HL-60 (cell line): ENCODE measurements around the gene HOTAIR.

Experiments
- REST ChIP-seq: IDR thresholded peaks from 2 replicates; pipeline ENCODE4 v1.6.1; 2012; ENCODE audit warnings: low read depth; ENCODE audit not compliant: insufficient replicate concordance
- SPI1 ChIP-seq: IDR thresholded peaks from 2 replicates; pipeline ENCODE4 v1.6.1; 2012; ENCODE audit warnings: low read depth, mild to moderate bottlenecking, borderline replicate concordance
- TF ChIP-seq, protein P1 (sequence below): IDR thresholded peaks from one replicate; pipeline ENCODE4 v1.5.1; 2011; ENCODE audit warnings: low read length, control low read depth, inconsistent platforms; ENCODE audit not compliant: insufficient read depth

GRCh38 chr12:53974084-53975063 is at the start of gene HOTAIR:
- TF ChIP-seq REST (no peak), SPI1 (no peak)
- TF ChIP-seq, protein P1, sequence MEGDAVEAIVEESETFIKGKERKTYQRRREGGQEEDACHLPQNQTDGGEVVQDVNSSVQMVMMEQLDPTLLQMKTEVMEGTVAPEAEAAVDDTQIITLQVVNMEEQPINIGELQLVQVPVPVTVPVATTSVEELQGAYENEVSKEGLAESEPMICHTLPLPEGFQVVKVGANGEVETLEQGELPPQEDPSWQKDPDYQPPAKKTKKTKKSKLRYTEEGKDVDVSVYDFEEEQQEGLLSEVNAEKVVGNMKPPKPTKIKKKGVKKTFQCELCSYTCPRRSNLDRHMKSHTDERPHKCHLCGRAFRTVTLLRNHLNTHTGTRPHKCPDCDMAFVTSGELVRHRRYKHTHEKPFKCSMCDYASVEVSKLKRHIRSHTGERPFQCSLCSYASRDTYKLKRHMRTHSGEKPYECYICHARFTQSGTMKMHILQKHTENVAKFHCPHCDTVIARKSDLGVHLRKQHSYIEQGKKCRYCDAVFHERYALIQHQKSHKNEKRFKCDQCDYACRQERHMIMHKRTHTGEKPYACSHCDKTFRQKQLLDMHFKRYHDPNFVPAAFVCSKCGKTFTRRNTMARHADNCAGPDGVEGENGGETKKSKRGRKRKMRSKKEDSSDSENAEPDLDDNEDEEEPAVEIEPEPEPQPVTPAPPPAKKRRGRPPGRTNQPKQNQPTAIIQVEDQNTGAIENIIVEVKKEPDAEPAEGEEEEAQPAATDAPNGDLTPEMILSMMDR, result no peak
